Right atrium auricular region (tissue), 2 donors: ENCODE data around the gene MLH1. TPM values are rescaled to one million over a fixed set of nuclear protein-coding genes. Genes with fewer than 3 reads are reported as not detected.
A peak's percentile ranks its signal among the peaks of the same experiment; 100 is the strongest.
"Not testable (repeated sequence)": the region's sequence is repeated elsewhere in the genome, so short reads cannot be mapped to it uniquely, and the experiment has no call there.

Experiments
- DNase-seq: peaks from one replicate; pipeline ENCODE4 v3.0.0-alpha.2; 2019; ENCODE audit warnings: low spot score
- H3K27ac ChIP-seq, 2 donors: fragments of 200-600 bp; sonication (generic); 1 replicate in 1 of 2; 2 replicates in 1 of 2; pipeline ENCODE4 v1.5.1; 2016 to 2019
- H3K27me3 ChIP-seq, 2 donors: fragments of 200-600 bp; sonication (generic); one replicate each; pipeline versions ENCODE4 v1.5.1 to v1.6.0; 2017 to 2019
- H3K36me3 ChIP-seq: fragments of 200-600 bp; sonication (generic); one replicate; pipeline ENCODE4 v1.5.1; 2016
- H3K4me1 ChIP-seq, 2 donors: fragments of 200-600 bp; sonication (generic); one replicate each; pipeline versions ENCODE4 v1.5.1 to v1.6.0; 2017 to 2019
- H3K4me3 ChIP-seq, 2 donors: fragments of 200-600 bp; sonication (generic); 1 replicate in 1 of 2; 2 replicates in 1 of 2; pipeline ENCODE4 v1.5.1; 2017 to 2019; ENCODE audit warnings: mild to moderate bottlenecking in 1 of 2, moderate library complexity in 1 of 2
- H3K9me3 ChIP-seq, 2 donors: fragments of 200-600 bp; sonication (generic); one replicate each; pipeline ENCODE4 v1.5.1; 2019
- total RNA-seq, 2 donors: library from RNA; depleted of rRNA; stranded (reverse); fragments of >200 nt; gene quantifications; one replicate each; pipeline ENCODE4 v1.1.0, GENCODE V29; 2016
- TF ChIP-seq, protein P1 (sequence below), 2 donors: fragments of 200-600 bp; sonication (generic); IDR thresholded peaks; one replicate each; pipeline ENCODE4 v1.5.1; 2019; ENCODE audit warnings: antibody characterized with exemption in 2 of 2

Gene MLH1
- total RNA-seq, 2 donors from 2014 or later = 36.0 to 37.8 TPM

DNA sequence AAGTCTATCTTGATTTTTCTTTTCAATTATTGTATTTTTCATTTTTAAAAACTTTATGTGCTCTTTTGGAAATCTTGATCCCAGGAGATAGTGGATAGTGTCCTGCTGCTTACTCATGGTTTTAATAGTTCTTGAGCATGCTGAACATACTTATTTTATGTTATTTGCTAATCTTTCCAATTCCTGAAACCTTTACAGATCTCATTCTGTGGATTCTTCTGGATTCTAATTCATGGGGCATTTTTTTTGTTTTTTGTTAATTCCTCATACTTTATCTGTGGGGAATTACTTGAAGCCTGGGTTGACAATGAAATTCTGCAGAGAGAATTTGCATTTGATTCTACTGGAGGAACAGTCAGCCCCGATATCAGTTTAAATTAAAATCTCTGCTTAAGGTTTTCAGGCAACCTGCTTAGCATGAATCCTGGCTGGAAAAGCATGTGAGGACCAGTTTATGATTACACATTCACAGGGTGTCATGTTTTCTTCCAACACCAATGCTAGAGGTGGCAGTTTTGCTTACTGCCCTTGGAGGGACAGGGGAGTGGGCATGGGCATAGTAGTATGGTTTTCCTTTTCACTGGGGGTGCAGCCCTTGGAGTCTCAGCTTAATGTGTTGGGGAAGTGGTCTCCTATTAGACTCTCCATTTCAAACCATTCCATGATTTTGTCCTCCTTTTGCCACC lies 46.0 kb downstream of the MLH1 start:
- TF ChIP-seq, protein P1, sequence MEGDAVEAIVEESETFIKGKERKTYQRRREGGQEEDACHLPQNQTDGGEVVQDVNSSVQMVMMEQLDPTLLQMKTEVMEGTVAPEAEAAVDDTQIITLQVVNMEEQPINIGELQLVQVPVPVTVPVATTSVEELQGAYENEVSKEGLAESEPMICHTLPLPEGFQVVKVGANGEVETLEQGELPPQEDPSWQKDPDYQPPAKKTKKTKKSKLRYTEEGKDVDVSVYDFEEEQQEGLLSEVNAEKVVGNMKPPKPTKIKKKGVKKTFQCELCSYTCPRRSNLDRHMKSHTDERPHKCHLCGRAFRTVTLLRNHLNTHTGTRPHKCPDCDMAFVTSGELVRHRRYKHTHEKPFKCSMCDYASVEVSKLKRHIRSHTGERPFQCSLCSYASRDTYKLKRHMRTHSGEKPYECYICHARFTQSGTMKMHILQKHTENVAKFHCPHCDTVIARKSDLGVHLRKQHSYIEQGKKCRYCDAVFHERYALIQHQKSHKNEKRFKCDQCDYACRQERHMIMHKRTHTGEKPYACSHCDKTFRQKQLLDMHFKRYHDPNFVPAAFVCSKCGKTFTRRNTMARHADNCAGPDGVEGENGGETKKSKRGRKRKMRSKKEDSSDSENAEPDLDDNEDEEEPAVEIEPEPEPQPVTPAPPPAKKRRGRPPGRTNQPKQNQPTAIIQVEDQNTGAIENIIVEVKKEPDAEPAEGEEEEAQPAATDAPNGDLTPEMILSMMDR (IDR thresholded peaks at IDR 0.05) = no peak

DNA sequence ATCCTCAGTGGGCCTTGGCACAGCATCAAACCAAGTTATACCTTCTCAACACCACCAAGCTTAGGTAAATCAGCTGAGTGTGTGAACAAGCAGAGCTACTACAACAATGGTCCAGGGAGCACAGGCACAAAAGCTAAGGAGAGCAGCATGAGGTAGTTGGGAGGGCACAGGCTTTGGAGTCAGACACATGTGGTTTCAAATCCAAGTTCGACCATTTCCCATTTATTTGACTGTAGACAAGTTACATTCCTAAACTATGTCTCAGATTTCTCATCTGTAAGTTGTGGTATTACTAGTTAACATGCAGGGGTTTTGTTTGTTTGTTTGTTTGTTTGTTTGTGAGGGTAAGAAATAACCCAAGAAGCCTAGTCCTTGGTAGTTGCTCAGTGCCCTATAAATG lies 46.9 kb downstream of the MLH1 start:
- peaks cover 31% of the 10 kb centered on the region for H3K36me3 ChIP-seq
- H3K27me3 ChIP-seq = no peaks in the 10 kb centered on the region
- H3K4me3 ChIP-seq = no peak overlapping the region
- peaks cover 0 to 16% of the 10 kb centered on the region in 2 donors for H3K4me1 ChIP-seq
- H3K27ac ChIP-seq = no peak overlapping the region
- H3K9me3 ChIP-seq = peaks cover 0 to 18% of the 10 kb centered on the region in 2 donors
- TF ChIP-seq, protein P1 (IDR thresholded peaks at IDR 0.05) = no peak
- no peak for DNase-seq

More for the DNA sequence above, 46.0 kb downstream of the MLH1 start:
- no peak overlapping the region for H3K4me3 ChIP-seq
- no peak for DNase-seq
- H3K9me3 ChIP-seq = peaks cover 0 to 18% of the 10 kb centered on the region in 2 donors
- no peaks in the 10 kb centered on the region for H3K27me3 ChIP-seq
- peaks cover 0 to 16% of the 10 kb centered on the region in 2 donors for H3K4me1 ChIP-seq
- H3K27ac ChIP-seq = no peak overlapping the region
- peaks cover 32% of the 10 kb centered on the region for H3K36me3 ChIP-seq

DNA sequence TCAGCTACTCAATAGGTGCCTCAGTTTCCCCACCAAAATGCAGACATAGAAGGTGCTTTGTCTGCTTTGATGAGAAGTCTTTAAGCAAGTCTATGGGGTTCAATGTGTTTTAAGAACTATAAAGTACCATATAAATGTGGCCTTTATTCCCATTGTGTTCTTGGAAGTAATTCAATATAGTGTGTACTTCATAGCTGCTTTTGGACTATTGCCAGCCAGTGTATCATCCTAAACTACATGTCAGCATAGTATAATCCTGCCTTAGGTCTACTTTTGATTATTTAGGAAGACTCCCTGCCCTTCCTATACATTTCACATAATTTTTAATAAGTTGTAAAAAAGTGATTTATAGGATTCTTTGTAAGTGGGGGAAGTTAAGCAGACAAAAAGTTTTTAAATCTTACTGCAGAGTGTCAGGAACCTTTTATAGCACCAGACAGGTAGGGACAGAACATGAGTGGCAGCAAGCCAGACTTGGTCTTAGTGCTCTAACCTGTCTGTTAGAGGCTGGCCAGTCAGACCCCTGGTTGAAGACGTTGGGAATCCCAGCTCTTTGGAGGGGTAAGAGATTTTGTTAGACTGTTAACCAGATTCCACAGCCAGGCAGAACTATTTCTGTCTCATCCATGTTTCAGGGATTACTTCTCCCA lies 48.4 kb downstream of the MLH1 start:
- H3K4me1 ChIP-seq = peaks cover 0 to 16% of the 10 kb centered on the region in 2 donors
- no peaks in the 10 kb centered on the region for H3K27me3 ChIP-seq
- H3K9me3 ChIP-seq = peaks cover 0 to 4% of the 10 kb centered on the region in 2 donors
- DNase-seq = no peak
- no peak overlapping the region for H3K4me3 ChIP-seq
- TF ChIP-seq, protein P1 (IDR thresholded peaks at IDR 0.05) = no peak
- H3K36me3 ChIP-seq = peaks cover 23% of the 10 kb centered on the region
- H3K27ac ChIP-seq = no peak overlapping the region

DNA sequence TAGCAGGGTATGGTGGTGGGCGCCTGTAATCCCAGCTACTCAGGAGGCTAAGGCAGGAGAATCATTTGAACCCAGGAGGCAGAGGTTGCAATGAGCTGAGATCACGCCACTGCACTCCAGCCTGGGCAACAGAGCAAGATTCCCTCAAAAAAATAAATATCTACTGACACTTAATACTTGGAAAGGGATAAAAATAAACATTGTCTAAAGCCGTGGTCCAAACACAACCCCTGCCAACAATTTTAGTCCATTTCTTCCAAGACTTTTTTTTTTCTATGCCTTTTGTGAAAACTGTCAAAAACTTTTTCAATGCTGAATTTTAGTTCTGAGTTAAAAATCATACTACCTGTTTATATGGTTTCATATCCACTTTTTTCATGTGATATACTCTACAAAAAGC lies 49.4 kb downstream of the MLH1 start:
- not testable (repeated sequence) for H3K4me3 ChIP-seq, H3K9me3 ChIP-seq, H3K27ac ChIP-seq, H3K27me3 ChIP-seq, DNase-seq
- Histone ChIP-seq H3K36me3 (peaks cover 25% of the 10 kb centered on the region), H3K4me1 (peaks cover 0 to 16% of the 10 kb centered on the region in 2 donors)

DNA sequence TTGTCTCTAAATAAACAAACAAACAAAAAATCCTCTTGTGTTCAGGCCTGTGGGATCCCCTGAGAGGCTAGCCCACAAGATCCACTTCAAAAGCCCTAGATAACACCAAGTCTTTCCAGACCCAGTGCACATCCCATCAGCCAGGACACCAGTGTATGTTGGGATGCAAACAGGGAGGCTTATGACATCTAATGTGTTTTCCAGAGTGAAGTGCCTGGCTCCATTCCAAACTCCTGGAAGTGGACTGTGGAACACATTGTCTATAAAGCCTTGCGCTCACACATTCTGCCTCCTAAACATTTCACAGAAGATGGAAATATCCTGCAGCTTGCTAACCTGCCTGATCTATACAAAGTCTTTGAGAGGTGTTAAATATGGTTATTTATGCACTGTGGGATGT lies 57.0 kb downstream of the MLH1 start:
- Histone ChIP-seq H3K27me3 (no peaks in the 10 kb centered on the region), H3K27ac (peak overlapping the region; percentile 70 to 84), H3K4me3 (no peak overlapping the region), H3K36me3 (peaks cover 65% of the 10 kb centered on the region), H3K4me1 (peaks cover 0 to 47% of the 10 kb centered on the region in 2 donors), H3K9me3 (no peaks in the 10 kb centered on the region)
- no peak for DNase-seq
- TF ChIP-seq, protein P1 (IDR thresholded peaks at IDR 0.05) = no peak

DNA sequence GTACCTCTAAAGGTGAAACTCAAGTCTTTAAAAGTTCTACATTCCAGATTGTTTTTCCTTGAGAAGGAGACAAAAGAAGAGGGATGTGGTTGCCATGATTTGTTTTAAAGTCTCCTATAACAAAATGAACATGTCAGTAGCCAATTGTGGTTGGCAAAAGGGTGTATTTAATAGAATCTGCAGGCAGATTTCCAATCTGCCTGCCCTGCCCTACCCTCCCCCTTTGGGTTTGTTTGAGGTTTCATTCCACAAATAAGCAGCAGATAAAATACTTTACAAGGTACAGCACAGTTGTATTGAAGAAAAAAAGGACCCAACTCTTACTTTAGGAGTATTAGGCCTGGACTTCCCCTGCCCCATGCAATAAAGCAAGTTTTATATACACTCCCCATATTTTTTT lies 59.5 kb downstream of the MLH1 start:
- DNase-seq = no peak
- peaks cover 0 to 51% of the 10 kb centered on the region in 2 donors for H3K4me1 ChIP-seq
- peak overlapping the region; percentile 73 to 84 for H3K27ac ChIP-seq
- no peaks in the 10 kb centered on the region for H3K27me3 ChIP-seq
- no peaks in the 10 kb centered on the region for H3K9me3 ChIP-seq
- TF ChIP-seq, protein P1 (IDR thresholded peaks at IDR 0.05) = no peak
- H3K4me3 ChIP-seq = no peak overlapping the region
- H3K36me3 ChIP-seq = peaks cover 65% of the 10 kb centered on the region
